Measurements from ENCODE around the gene RPRD1B. TPM values are rescaled to one million over a fixed set of nuclear protein-coding genes. Genes with fewer than 3 reads are reported as not detected.

The RPRD1B gene
- total RNA-seq, 2 donors from 2014 or later = 22.1 to 29.6 TPM

DNA sequence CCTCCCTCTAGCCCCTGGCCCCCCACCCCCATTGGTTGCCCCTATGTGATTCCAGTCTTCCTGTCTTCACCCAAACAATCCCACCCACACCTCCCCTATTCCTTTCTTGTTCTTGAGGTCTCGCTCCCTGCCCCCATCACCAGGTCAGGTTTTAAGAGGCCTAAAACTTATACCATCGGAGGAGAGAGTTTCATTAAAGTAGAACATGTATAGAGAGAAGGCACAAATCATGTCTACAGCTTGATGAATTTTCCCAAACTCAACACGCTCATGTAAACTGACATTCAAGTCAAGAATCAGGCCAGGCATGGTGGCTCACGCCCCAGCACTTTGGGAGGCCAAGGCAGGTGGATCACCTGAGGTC lies 87.1 kb downstream of the RPRD1B start:
- H3K9me3 ChIP-seq (ENCODE audit: control insufficient read depth, low read length) = no peaks in the 10 kb centered on the region
- no peak overlapping the region for H3K27ac Mint-ChIP-seq
- no peak overlapping the region for H3K4me3 Mint-ChIP-seq
- no peaks in the 10 kb centered on the region for H3K27me3 ChIP-seq (ENCODE audit: control insufficient read depth, insufficient read depth, low read length, poor library complexity, severe bottlenecking)
- no peaks in the 10 kb centered on the region for H3K36me3 Mint-ChIP-seq (ENCODE audit: low read depth)
- H3K4me1 ChIP-seq (ENCODE audit: control insufficient read depth, insufficient read depth, low read length) = no peaks in the 10 kb centered on the region
- H3K36me3 ChIP-seq (ENCODE audit: control insufficient read depth, insufficient read depth, low read length) = no peaks in the 10 kb centered on the region
- no peak for DNase-seq
- no peak overlapping the region for H3K9ac ChIP-seq (ENCODE audit: extremely low read depth, low read length, poor library complexity, severe bottlenecking)
- H3K4me1 Mint-ChIP-seq = peaks cover 6% of the 10 kb centered on the region
- no peak overlapping the region for H3K4me3 ChIP-seq (ENCODE audit: low read length)
- no peaks in the 10 kb centered on the region for H3K9me3 Mint-ChIP-seq
- H3K27ac ChIP-seq (ENCODE audit: low read depth, low read length) = no peak overlapping the region
- H3K27me3 Mint-ChIP-seq (ENCODE audit: insufficient read depth) = no peaks in the 10 kb centered on the region
- 93 to 94% methylated on average over 2 to 4 of the region's 4 CpGs for WGBS, 2 experiments (ENCODE audit: insufficient coverage in 1 of 2, insufficient read length in 1 of 2)
- TF ChIP-seq CTCF (conservative IDR thresholded peaks at IDR 0.05) = no peak

DNA sequence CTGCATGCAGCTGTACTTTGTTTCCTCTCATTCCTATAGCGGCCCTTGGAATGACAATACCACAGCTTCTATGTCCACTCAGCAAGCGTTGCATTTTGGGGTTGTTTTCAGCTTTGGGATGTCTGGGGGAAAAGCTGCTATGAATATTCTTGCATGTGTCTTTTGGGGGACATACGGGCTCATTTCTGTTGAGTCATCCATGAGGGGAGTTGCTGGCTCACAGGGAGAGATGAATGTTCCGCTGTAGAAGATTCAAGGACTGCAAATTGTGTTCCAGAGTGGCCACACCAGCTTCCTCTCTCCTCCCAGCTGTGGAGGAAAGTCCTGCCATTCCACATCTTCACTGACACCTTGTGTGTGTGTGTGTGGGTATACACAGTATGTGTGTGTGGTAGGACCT lies 88.2 kb downstream of the RPRD1B start:
- no peaks in the 10 kb centered on the region for H3K27me3 ChIP-seq (ENCODE audit: control insufficient read depth, insufficient read depth, low read length, poor library complexity, severe bottlenecking)
- no peaks in the 10 kb centered on the region for H3K36me3 ChIP-seq (ENCODE audit: control insufficient read depth, insufficient read depth, low read length)
- Mint-ChIP-seq H3K9me3 (no peaks in the 10 kb centered on the region), H3K36me3 (ENCODE audit: low read depth) (no peaks in the 10 kb centered on the region), H3K27me3 (ENCODE audit: insufficient read depth) (no peaks in the 10 kb centered on the region), H3K4me3 (no peak overlapping the region), H3K27ac (no peak overlapping the region), H3K4me1 (peaks cover 6% of the 10 kb centered on the region)
- H3K9ac ChIP-seq (ENCODE audit: extremely low read depth, low read length, poor library complexity, severe bottlenecking) = no peak overlapping the region
- H3K4me1 ChIP-seq (ENCODE audit: control insufficient read depth, insufficient read depth, low read length) = no peaks in the 10 kb centered on the region
- no peaks in the 10 kb centered on the region for H3K9me3 ChIP-seq (ENCODE audit: control insufficient read depth, low read length)
- no peak overlapping the region for H3K4me3 ChIP-seq (ENCODE audit: low read length)
- H3K27ac ChIP-seq (ENCODE audit: low read depth, low read length) = no peak overlapping the region
- no peak for TF ChIP-seq CTCF (conservative IDR thresholded peaks at IDR 0.05)
- peak; percentile 20 for DNase-seq
- 92 to 100% methylated on average over 2 to 4 of the region's 4 CpGs for WGBS, 2 experiments (ENCODE audit: insufficient coverage in 1 of 2, insufficient read length in 1 of 2)

- no peaks in the 10 kb centered on the region for H3K27me3 Mint-ChIP-seq (ENCODE audit: insufficient read depth)
- WGBS, 2 experiments (ENCODE audit: insufficient coverage in 1 of 2, insufficient read length in 1 of 2) = 75% methylated on average over 2 to 4 of the region's 4 CpGs
- no peak overlapping the region for H3K4me3 Mint-ChIP-seq
- TF ChIP-seq CTCF (conservative IDR thresholded peaks at IDR 0.05) = no peak
- H3K9me3 Mint-ChIP-seq = no peaks in the 10 kb centered on the region
- Histone ChIP-seq H3K4me1 (ENCODE audit: control insufficient read depth, insufficient read depth, low read length) (no peaks in the 10 kb centered on the region), H3K27ac (ENCODE audit: low read depth, low read length) (no peak overlapping the region), H3K9ac (ENCODE audit: extremely low read depth, low read length, poor library complexity, severe bottlenecking) (no peak overlapping the region), H3K27me3 (ENCODE audit: control insufficient read depth, insufficient read depth, low read length, poor library complexity, severe bottlenecking) (no peaks in the 10 kb centered on the region), H3K4me3 (ENCODE audit: low read length) (no peak overlapping the region), H3K9me3 (ENCODE audit: control insufficient read depth, low read length) (no peaks in the 10 kb centered on the region), H3K36me3 (ENCODE audit: control insufficient read depth, insufficient read depth, low read length) (no peaks in the 10 kb centered on the region)
- H3K4me1 Mint-ChIP-seq = peaks cover 6% of the 10 kb centered on the region
- H3K36me3 Mint-ChIP-seq (ENCODE audit: low read depth) = no peaks in the 10 kb centered on the region
- peak overlapping the region; percentile 14 for H3K27ac Mint-ChIP-seq
- DNase-seq = peak; percentile 50
Observed at GRCh38 chr20:38123021-38123587, 89.6 kb downstream of the RPRD1B start.

All from endodermal cell (in vitro differentiated cells).